ENCODE results near the gene PCBP2. TPM values are rescaled to one million over a fixed set of nuclear protein-coding genes. Genes with fewer than 3 reads are reported as not detected.

PCBP2 gene
- total RNA-seq, 1 experiment from 2014 or later, result 856 TPM

DNA sequence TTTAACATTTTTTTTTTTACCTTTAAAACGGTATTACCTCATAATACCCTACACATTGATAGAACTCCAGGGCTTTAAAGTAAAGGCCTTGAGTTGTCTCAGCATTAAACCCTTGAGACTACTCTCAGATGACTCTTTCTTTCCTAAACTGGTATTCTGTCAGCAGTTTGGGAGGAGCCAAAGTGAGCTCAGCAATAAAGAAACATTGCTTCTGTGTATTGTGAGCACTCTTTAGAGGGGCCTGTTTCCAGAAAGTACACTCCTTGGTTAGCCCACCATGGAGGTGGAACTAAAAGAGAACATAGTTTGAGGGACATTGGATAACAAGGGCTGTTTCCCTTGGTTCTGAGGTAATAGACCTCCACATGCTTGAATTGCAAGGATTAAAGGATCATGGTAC is 27.0 kb downstream of the PCBP2 start:
- Histone ChIP-seq H4K20me1 (ENCODE audit: insufficient read depth) (peaks cover 51% of the 10 kb centered on the region; the same call in 1 of the 2 replicates), H3K27me3 (ENCODE audit: insufficient read depth, low read length) (no peaks in the 10 kb centered on the region), H3K36me3 (ENCODE audit: control insufficient read depth in 1 of 2, insufficient read depth in 2 of 2, low read length in 2 of 2) (peaks cover 65 to 84% of the 10 kb centered on the region in 2 experiments), H3K9me2 (ENCODE audit: insufficient read depth) (no peaks in the 10 kb centered on the region), H3K9ac (ENCODE audit: low read length) (no peak overlapping the region), H3K79me2 (ENCODE audit: insufficient read depth, low read length) (peaks cover 69% of the 10 kb centered on the region), H2AFZ (ENCODE audit: low read depth, low read length, poor library complexity, severe bottlenecking) (no peak overlapping the region), H3K9me3 (ENCODE audit: control insufficient read depth in 1 of 2, insufficient read depth in 1 of 2, low read depth in 1 of 2, low read length in 2 of 2) (no peaks in the 10 kb centered on the region), H3K4me2 (ENCODE audit: low read length) (no peak overlapping the region), H3K27ac (ENCODE audit: low read depth, low read length) (no peak overlapping the region), H3K4me1 (ENCODE audit: control insufficient read depth in 1 of 2, insufficient read depth in 2 of 2, low read length in 2 of 2) (peaks cover 0 to 36% of the 10 kb centered on the region in 2 experiments; a peak in 2 of 4 replicates), H3K4me3 (replicated peaks in 1 of 2; ENCODE audit: low read depth in 1 of 2, low read length in 2 of 2) (no peak overlapping the region)
- ChIA-PET POLR2A (no interaction called here), CTCF (no interaction called here), RAD21 (ENCODE audit: low non-redundant PET in 1 of 2, low total read pairs in 2 of 2, uncharacterized antibody in 2 of 2, unreplicated experiment in 2 of 2) (no interaction called here)
- TF ChIP-seq EZH2phosphoT487 (IDR thresholded peaks at IDR 0.05; ENCODE audit: borderline replicate concordance), result no peak
- DNase-seq (ENCODE audit: low read depth, low spot score) (no peak), ATAC-seq (no peak)
- intact Hi-C loops (cut with micrococcal nuclease), result no loop called here
- no TSS peak for BruUV-seq (replicated peaks)

DNA sequence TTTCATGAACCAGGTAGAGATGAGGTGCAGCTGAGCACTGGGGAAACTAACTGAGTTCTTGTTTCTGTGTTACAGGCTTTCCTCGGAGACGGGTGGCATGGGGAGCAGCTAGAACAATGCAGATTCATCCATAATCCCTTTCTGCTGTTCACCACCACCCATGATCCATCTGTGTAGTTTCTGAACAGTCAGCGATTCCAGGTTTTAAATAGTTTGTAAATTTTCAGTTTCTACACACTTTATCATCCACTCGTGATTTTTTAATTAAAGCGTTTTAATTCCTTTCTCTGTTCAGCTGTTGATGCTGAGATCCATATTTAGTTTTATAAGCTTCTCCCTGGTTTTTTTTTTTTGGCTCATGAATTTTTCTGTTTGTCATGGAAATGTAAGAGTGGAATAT is 27.4 kb downstream of the PCBP2 start:
- no peak overlapping the region for H3K4me3 ChIP-seq (replicated peaks in 1 of 2; ENCODE audit: low read depth in 1 of 2, low read length in 2 of 2)
- H3K36me3 ChIP-seq (ENCODE audit: control insufficient read depth in 1 of 2, insufficient read depth in 2 of 2, low read length in 2 of 2), result peaks cover 62 to 82% of the 10 kb centered on the region in 2 experiments
- H3K79me2 ChIP-seq (ENCODE audit: insufficient read depth, low read length), result peaks cover 64% of the 10 kb centered on the region
- BruUV-seq (replicated peaks), result no TSS peak
- no peaks in the 10 kb centered on the region for H3K27me3 ChIP-seq (ENCODE audit: insufficient read depth, low read length)
- no peaks in the 10 kb centered on the region for H3K9me3 ChIP-seq (ENCODE audit: control insufficient read depth in 1 of 2, insufficient read depth in 1 of 2, low read depth in 1 of 2, low read length in 2 of 2)
- peaks cover 46% of the 10 kb centered on the region; the same call in 1 of the 2 replicates for H4K20me1 ChIP-seq (ENCODE audit: insufficient read depth)
- no peak for DNase-seq (ENCODE audit: low read depth, low spot score)
- intact Hi-C loops (cut with micrococcal nuclease), result no loop called here
- H3K9me2 ChIP-seq (ENCODE audit: insufficient read depth), result no peaks in the 10 kb centered on the region
- ChIA-PET POLR2A (no interaction called here), CTCF (no interaction called here), RAD21 (ENCODE audit: low non-redundant PET in 1 of 2, low total read pairs in 2 of 2, uncharacterized antibody in 2 of 2, unreplicated experiment in 2 of 2) (no interaction called here)
- H3K27ac ChIP-seq (ENCODE audit: low read depth, low read length), result no peak overlapping the region
- H3K4me2 ChIP-seq (ENCODE audit: low read length), result no peak overlapping the region
- no peak overlapping the region for H2AFZ ChIP-seq (ENCODE audit: low read depth, low read length, poor library complexity, severe bottlenecking)
- H3K9ac ChIP-seq (ENCODE audit: low read length), result no peak overlapping the region
- no peak for ATAC-seq
- H3K4me1 ChIP-seq (ENCODE audit: control insufficient read depth in 1 of 2, insufficient read depth in 2 of 2, low read length in 2 of 2), result peaks cover 0 to 36% of the 10 kb centered on the region in 2 experiments; a peak in 2 of 4 replicates
- TF ChIP-seq EZH2 (IDR thresholded peaks at IDR 0.05) (no peak), ZNF274 (IDR thresholded peaks at IDR 0.05; ENCODE audit: low read depth, low read length) (no peak), EGR1 (IDR thresholded peaks at IDR 0.05; ENCODE audit: low read depth) (no peak), RAD21 (IDR thresholded peaks at IDR 0.05; ENCODE audit: low read depth) (no peak), ZFX (IDR thresholded peaks at IDR 0.05) (no peak), POLR2AphosphoS5 (IDR thresholded peaks at IDR 0.05; ENCODE audit: low read depth, low read length) (no peak), EZH2phosphoT487 (IDR thresholded peaks at IDR 0.05; ENCODE audit: borderline replicate concordance) (no peak), POLR2A (IDR thresholded peaks at IDR 0.05; ENCODE audit: borderline replicate concordance, extremely low read depth, insufficient read depth, insufficient read length) (no peak), ELF1 (IDR thresholded peaks at IDR 0.05; ENCODE audit: borderline replicate concordance, low read depth) (no peak), JUND (IDR thresholded peaks at IDR 0.05) (no peak), SRF (IDR thresholded peaks at IDR 0.05; ENCODE audit: low read depth) (no peak), SIN3A (IDR thresholded peaks at IDR 0.05; ENCODE audit: low read depth) (no peak), TCF7L2 (IDR thresholded peaks at IDR 0.05; ENCODE audit: borderline replicate concordance, extremely low read depth, insufficient read depth, insufficient read length) (no peak), CBX3 (IDR thresholded peaks at IDR 0.05; ENCODE audit: low read depth) (no peak), CEBPB (IDR thresholded peaks at IDR 0.05; ENCODE audit: low read depth) (no peak)
- TF ChIP-seq, protein P1, sequence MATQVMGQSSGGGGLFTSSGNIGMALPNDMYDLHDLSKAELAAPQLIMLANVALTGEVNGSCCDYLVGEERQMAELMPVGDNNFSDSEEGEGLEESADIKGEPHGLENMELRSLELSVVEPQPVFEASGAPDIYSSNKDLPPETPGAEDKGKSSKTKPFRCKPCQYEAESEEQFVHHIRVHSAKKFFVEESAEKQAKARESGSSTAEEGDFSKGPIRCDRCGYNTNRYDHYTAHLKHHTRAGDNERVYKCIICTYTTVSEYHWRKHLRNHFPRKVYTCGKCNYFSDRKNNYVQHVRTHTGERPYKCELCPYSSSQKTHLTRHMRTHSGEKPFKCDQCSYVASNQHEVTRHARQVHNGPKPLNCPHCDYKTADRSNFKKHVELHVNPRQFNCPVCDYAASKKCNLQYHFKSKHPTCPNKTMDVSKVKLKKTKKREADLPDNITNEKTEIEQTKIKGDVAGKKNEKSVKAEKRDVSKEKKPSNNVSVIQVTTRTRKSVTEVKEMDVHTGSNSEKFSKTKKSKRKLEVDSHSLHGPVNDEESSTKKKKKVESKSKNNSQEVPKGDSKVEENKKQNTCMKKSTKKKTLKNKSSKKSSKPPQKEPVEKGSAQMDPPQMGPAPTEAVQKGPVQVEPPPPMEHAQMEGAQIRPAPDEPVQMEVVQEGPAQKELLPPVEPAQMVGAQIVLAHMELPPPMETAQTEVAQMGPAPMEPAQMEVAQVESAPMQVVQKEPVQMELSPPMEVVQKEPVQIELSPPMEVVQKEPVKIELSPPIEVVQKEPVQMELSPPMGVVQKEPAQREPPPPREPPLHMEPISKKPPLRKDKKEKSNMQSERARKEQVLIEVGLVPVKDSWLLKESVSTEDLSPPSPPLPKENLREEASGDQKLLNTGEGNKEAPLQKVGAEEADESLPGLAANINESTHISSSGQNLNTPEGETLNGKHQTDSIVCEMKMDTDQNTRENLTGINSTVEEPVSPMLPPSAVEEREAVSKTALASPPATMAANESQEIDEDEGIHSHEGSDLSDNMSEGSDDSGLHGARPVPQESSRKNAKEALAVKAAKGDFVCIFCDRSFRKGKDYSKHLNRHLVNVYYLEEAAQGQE (IDR thresholded peaks at IDR 0.05; ENCODE audit: low read depth), result no peak
- TF ChIP-seq, protein P2, sequence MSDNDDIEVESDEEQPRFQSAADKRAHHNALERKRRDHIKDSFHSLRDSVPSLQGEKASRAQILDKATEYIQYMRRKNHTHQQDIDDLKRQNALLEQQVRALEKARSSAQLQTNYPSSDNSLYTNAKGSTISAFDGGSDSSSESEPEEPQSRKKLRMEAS (IDR thresholded peaks at IDR 0.05), result no peak
- TF ChIP-seq, protein P3, sequence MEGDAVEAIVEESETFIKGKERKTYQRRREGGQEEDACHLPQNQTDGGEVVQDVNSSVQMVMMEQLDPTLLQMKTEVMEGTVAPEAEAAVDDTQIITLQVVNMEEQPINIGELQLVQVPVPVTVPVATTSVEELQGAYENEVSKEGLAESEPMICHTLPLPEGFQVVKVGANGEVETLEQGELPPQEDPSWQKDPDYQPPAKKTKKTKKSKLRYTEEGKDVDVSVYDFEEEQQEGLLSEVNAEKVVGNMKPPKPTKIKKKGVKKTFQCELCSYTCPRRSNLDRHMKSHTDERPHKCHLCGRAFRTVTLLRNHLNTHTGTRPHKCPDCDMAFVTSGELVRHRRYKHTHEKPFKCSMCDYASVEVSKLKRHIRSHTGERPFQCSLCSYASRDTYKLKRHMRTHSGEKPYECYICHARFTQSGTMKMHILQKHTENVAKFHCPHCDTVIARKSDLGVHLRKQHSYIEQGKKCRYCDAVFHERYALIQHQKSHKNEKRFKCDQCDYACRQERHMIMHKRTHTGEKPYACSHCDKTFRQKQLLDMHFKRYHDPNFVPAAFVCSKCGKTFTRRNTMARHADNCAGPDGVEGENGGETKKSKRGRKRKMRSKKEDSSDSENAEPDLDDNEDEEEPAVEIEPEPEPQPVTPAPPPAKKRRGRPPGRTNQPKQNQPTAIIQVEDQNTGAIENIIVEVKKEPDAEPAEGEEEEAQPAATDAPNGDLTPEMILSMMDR (IDR thresholded peaks at IDR 0.05 in 2 of 3, conservative IDR thresholded peaks at IDR 0.05 in 1 of 3; ENCODE audit: borderline replicate concordance in 1 of 3, insufficient read depth in 1 of 3, low read depth in 2 of 3, low read length in 2 of 3), result no peak
